ENCODE data around the gene HEXIM2. TPM values are rescaled to one million over a fixed set of nuclear protein-coding genes. Genes with fewer than 3 reads are reported as not detected.

Gene HEXIM2
- total and polyA plus RNA-seq, 2 of the 4 experiments (the other 2 are of a cell fraction), result 4.5 to 6.1 TPM

DNA sequence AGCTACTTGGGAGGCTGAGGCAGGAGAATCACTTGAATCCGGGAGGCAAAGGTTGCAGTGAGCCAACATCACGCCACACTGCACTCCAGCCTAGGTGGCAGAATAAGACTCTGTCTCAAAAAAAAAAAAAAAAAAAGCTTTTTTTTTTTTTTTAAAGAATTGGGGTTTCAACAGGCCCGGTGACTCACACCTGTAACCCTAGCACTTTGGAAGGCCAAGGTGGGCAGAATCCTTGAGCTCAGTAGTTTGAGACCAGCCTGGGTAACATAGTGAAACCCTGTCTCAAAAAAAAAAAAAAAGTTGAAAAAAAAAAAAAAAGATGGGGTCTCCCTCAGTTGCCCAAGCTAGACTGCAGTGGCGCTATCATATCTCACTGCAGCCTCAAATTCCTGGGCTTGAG, 6.6 kb upstream of the HEXIM2 start:
- no peak overlapping the region for H3K23ac ChIP-seq (ENCODE audit: low read depth, low read length)
- intact Hi-C loops (cut with micrococcal nuclease) (no loop called here), in situ Hi-C loops (cut with MboI; ENCODE audit: low sequenced_read_pairs) (no loop called here), dilution Hi-C loops (cut with HindIII; ENCODE audit: low sequenced_read_pairs, unreplicated experiment) (no loop called here)
- no peak overlapping the region for H3K9ac ChIP-seq (ENCODE audit: low read depth, low read length)
- ChIA-PET POLR2A (ENCODE audit: unreplicated experiment) (interaction anchor here (0.6 kb wide), 4 partner anchors 26 to 227 kb away, joined by 3 to 5 read pairs (median 4); no protein-coding TSS in a partner anchor), CTCF (interaction anchor here (0.6 to 1.6 kb wide), 2 partner anchors 20 to 64 kb away, joined by 4 to 9 read pairs; partner anchors contain the start of gene ACBD4)
- no peaks in the 10 kb centered on the region for H3K9me3 ChIP-seq (ENCODE audit: control insufficient read depth, insufficient read depth, low read length)
- no peak overlapping the region for H4K5ac ChIP-seq (ENCODE audit: low read depth, low read length)
- H3K14ac ChIP-seq (replicated peaks; ENCODE audit: low read depth, low read length), result no peak overlapping the region
- no peak overlapping the region for H3K4me3 ChIP-seq (ENCODE audit: insufficient read depth, low read depth, low read length)
- H3K27ac ChIP-seq (ENCODE audit: insufficient read depth, low read length), result no peak overlapping the region
- TF ChIP-seq FOS (IDR thresholded peaks at IDR 0.05; ENCODE audit: low read depth, low read length), result no peak
- TF ChIP-seq RAD21 (IDR thresholded peaks at IDR 0.05; ENCODE audit: low read length), result no peak
- TF ChIP-seq BHLHE40 (IDR thresholded peaks at IDR 0.05; ENCODE audit: low read depth, low read length), result no peak
- TF ChIP-seq MAFK (IDR thresholded peaks at IDR 0.05; ENCODE audit: low read depth, low read length), result no peak
- TF ChIP-seq MXI1 (IDR thresholded peaks at IDR 0.05; ENCODE audit: borderline replicate concordance, low read depth, low read length), result no peak
- TF ChIP-seq SMC3 (IDR thresholded peaks at IDR 0.05; ENCODE audit: low read depth, low read length), result no peak
- TF ChIP-seq, protein P1, sequence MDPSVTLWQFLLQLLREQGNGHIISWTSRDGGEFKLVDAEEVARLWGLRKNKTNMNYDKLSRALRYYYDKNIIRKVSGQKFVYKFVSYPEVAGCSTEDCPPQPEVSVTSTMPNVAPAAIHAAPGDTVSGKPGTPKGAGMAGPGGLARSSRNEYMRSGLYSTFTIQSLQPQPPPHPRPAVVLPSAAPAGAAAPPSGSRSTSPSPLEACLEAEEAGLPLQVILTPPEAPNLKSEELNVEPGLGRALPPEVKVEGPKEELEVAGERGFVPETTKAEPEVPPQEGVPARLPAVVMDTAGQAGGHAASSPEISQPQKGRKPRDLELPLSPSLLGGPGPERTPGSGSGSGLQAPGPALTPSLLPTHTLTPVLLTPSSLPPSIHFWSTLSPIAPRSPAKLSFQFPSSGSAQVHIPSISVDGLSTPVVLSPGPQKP (IDR thresholded peaks at IDR 0.05; ENCODE audit: borderline replicate concordance, low read depth, low read length), result no peak
- no peak for TF ChIP-seq POLR2A (IDR thresholded peaks at IDR 0.05; ENCODE audit: low read depth, low read length)
- TF ChIP-seq RFX5 (IDR thresholded peaks at IDR 0.05; ENCODE audit: low read depth, low read length), result no peak
- TF ChIP-seq, protein P2, sequence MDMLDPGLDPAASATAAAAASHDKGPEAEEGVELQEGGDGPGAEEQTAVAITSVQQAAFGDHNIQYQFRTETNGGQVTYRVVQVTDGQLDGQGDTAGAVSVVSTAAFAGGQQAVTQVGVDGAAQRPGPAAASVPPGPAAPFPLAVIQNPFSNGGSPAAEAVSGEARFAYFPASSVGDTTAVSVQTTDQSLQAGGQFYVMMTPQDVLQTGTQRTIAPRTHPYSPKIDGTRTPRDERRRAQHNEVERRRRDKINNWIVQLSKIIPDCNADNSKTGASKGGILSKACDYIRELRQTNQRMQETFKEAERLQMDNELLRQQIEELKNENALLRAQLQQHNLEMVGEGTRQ (IDR thresholded peaks at IDR 0.05; ENCODE audit: low read depth, low read length), result no peak
- no peak for TF ChIP-seq CTCF (conservative IDR thresholded peaks at IDR 0.05; ENCODE audit: low read depth, low read length)
- TF ChIP-seq MAZ (IDR thresholded peaks at IDR 0.05; ENCODE audit: borderline replicate concordance, low read depth, low read length), result no peak
- no peak for TF ChIP-seq CEBPB (IDR thresholded peaks at IDR 0.05; ENCODE audit: low read depth, low read length)
- no peak overlapping the region for H3K4me2 ChIP-seq (ENCODE audit: low read depth, low read length)
- H2BK20ac ChIP-seq (ENCODE audit: low read depth, low read length), result no peak overlapping the region
- no peaks in the 10 kb centered on the region for H3K27me3 ChIP-seq (ENCODE audit: control insufficient read depth, insufficient read depth, low read length)
- no peak for DNase-seq
- no peak overlapping the region for H4K91ac ChIP-seq (ENCODE audit: insufficient read depth, low read depth, low read length)
- H2BK15ac ChIP-seq (ENCODE audit: low read depth, low read length), result no peak overlapping the region
- peaks cover 10% of the 10 kb centered on the region for H3K4me1 ChIP-seq (ENCODE audit: control insufficient read depth, insufficient read depth, low read length)
- no TSS peak for BruUV-seq (replicated peaks)
- H2BK120ac ChIP-seq (ENCODE audit: low read depth, low read length), result no peak overlapping the region
- no CpG with 5 or more reads among the region's 4 CpGs for WGBS, 2 experiments (ENCODE audit: extremely low coverage in 2 of 2, insufficient read length in 1 of 2)
- H3K4ac ChIP-seq (ENCODE audit: low read depth, low read length), result no peak overlapping the region
- H2BK5ac ChIP-seq (ENCODE audit: low read depth, low read length, poor library complexity, severe bottlenecking), result no peak overlapping the region
- H3K56ac ChIP-seq (ENCODE audit: extremely low read depth, insufficient read depth, low read length), result no peak overlapping the region
- no peak overlapping the region for H3K18ac ChIP-seq (ENCODE audit: low read depth, low read length)
- ATAC-seq (ENCODE audit: low read depth), result no peak
- no peak overlapping the region for H2AFZ ChIP-seq (replicated peaks; ENCODE audit: low read length, poor library complexity)
- H2AK5ac ChIP-seq (ENCODE audit: low read depth, low read length), result no peak overlapping the region
- peaks cover 17 to 58% of the 10 kb centered on the region in 2 experiments for H3K79me1 ChIP-seq (ENCODE audit: low read depth in 1 of 2, low read length in 2 of 2)
- H2AK9ac ChIP-seq (replicated peaks; ENCODE audit: low read depth, low read length, poor library complexity), result no peak overlapping the region
- H4K20me1 ChIP-seq (ENCODE audit: insufficient read depth, low read length), result peaks cover 33% of the 10 kb centered on the region
- H3K36me3 ChIP-seq (ENCODE audit: control insufficient read depth, insufficient read depth, low read length), result no peaks in the 10 kb centered on the region
- no peak overlapping the region for H4K8ac ChIP-seq (ENCODE audit: low read depth in 2 of 2, low read length in 2 of 2)
- peaks cover 8% of the 10 kb centered on the region for H3K9me1 ChIP-seq (ENCODE audit: insufficient read depth, low read length)

Data from IMR-90 (cell line).